Stimulated activated CD4-positive, alpha-beta T cell treated with anti-CD3 and anti-CD28 coated beads, Interleukin-1b, Interleukin-23, amount 100 ng/mL, for 48 hours (primary cell): Measurements from ENCODE around the gene GPC5.
"Not testable (repeated sequence)": the region's sequence is repeated elsewhere in the genome, so short reads cannot be mapped to it uniquely, and the experiment has no call there.

Source experiments
- DNase-seq: peaks from one replicate; pipeline ENCODE4 v3.0.0-alpha.2; 2020

The GPC5 gene

GRCh38 chr13:91725646-91726045 lies 327.2 kb downstream of the GPC5 start:
- DNase-seq, result no peak

- DNase-seq, result no peak
Measured at GRCh38 chr13:91726671-91727070, 328.2 kb downstream of the GPC5 start.

- no peak for DNase-seq
Measured at GRCh38 chr13:91729859-91730258, 331.4 kb downstream of the GPC5 start.

GRCh38 chr13:91739751-91740150 lies 341.3 kb downstream of the GPC5 start:
- no peak for DNase-seq

GRCh38 chr13:91740756-91741155 lies 342.3 kb downstream of the GPC5 start:
- DNase-seq, result no peak

GRCh38 chr13:91741925-91742324 lies 343.5 kb downstream of the GPC5 start:
- no peak for DNase-seq

- DNase-seq, result no peak
Measured at GRCh38 chr13:91744284-91744683, 345.9 kb downstream of the GPC5 start.

GRCh38 chr13:91745967-91746366 lies 347.5 kb downstream of the GPC5 start:
- DNase-seq, result no peak

- DNase-seq, result no peak
Measured at GRCh38 chr13:91747186-91747585, 348.8 kb downstream of the GPC5 start.

- DNase-seq, result no peak
Measured at GRCh38 chr13:91748416-91749089, 350.1 kb downstream of the GPC5 start.

- DNase-seq, result no peak
Measured at GRCh38 chr13:91758724-91759123, 360.3 kb downstream of the GPC5 start.

- no peak for DNase-seq
Measured at GRCh38 chr13:91762957-91763356, 364.5 kb downstream of the GPC5 start.

GRCh38 chr13:91764527-91764926 lies 366.1 kb downstream of the GPC5 start:
- no peak for DNase-seq

- no peak for DNase-seq
Measured at GRCh38 chr13:91767651-91768050, 369.2 kb downstream of the GPC5 start.

- DNase-seq, result no peak
Measured at GRCh38 chr13:91768746-91769145, 370.3 kb downstream of the GPC5 start.

- no peak for DNase-seq
Measured at GRCh38 chr13:91771229-91771628, 372.8 kb downstream of the GPC5 start.

- DNase-seq, result no peak
Measured at GRCh38 chr13:91773591-91774227, 375.3 kb downstream of the GPC5 start.

GRCh38 chr13:91774397-91774796 lies 376.0 kb downstream of the GPC5 start:
- no peak for DNase-seq

GRCh38 chr13:91776611-91777193 lies 378.3 kb downstream of the GPC5 start:
- DNase-seq, result no peak

GRCh38 chr13:91778123-91778522 lies 379.7 kb downstream of the GPC5 start:
- no peak for DNase-seq

- not testable (repeated sequence) for DNase-seq
Measured at GRCh38 chr13:91781982-91782691, 383.7 kb downstream of the GPC5 start.

GRCh38 chr13:91785431-91786119 lies 387.2 kb downstream of the GPC5 start:
- no peak for DNase-seq

- DNase-seq, result no peak
Measured at GRCh38 chr13:91792054-91792453, 393.6 kb downstream of the GPC5 start.
